H1 (cell line): Measurements from ENCODE around the gene PLA2G15. TPM values are rescaled to one million over a fixed set of nuclear protein-coding genes. Genes with fewer than 3 reads are reported as not detected.

Experiments used
- CTCF ChIA-PET: fragments of 300-600 bp; sonication (Branson Sonifier 250); formaldehyde crosslinking; loops from one replicate; lab custom pipeline; 2021; ENCODE audit not compliant: partially characterized antibody; lab: Charles Lee
- POLR2A ChIA-PET: fragments of 300-600 bp; sonication (Branson Sonifier 250); formaldehyde crosslinking; loops from one replicate; lab custom pipeline; 2021; ENCODE audit warnings: inconsistent platforms; ENCODE audit not compliant: partially characterized antibody; lab: Charles Lee
- DNase-seq, 2 experiments: peaks; one replicate each; pipeline versions ENCODE4 v3.0.0 to v3.0.0-alpha.2; 2010 to 2022; ENCODE audit warnings: low spot score in 2 of 2, low read depth in 1 of 2, mixed read lengths in 1 of 2
- FAIRE-seq: peaks from 2 replicates; lab custom pipeline; 2011; peaks lifted over from hg19 to GRCh38; lab: Jason Lieb, UNC
- H2AFZ ChIP-seq: 2 replicates; pipeline ENCODE4 v1.8.1; 2012; ENCODE audit warnings: low read length, inconsistent platforms
- H2AK5ac ChIP-seq: 2 replicates; pipeline ENCODE4 v1.6.1; 2013; ENCODE audit warnings: low read depth, low read length
- H2BK120ac ChIP-seq: replicated peaks from 2 replicates; pipeline ENCODE3; 2013; ENCODE audit warnings: low read depth, low read length, inconsistent platforms
- H2BK12ac ChIP-seq: 2 replicates; pipeline ENCODE4 v1.6.1; 2013; ENCODE audit warnings: low read depth, low read length
- H2BK15ac ChIP-seq: 2 replicates; pipeline ENCODE4 v1.6.1; 2013; ENCODE audit warnings: low read length
- H2BK20ac ChIP-seq: 2 replicates; pipeline ENCODE4 v1.6.1; 2013; ENCODE audit warnings: low read length
- H2BK5ac ChIP-seq: 2 replicates; pipeline ENCODE4 v1.6.1; 2013; ENCODE audit warnings: low read depth, low read length
- H3K14ac ChIP-seq: 2 replicates; pipeline ENCODE4 v1.6.1; 2013; ENCODE audit warnings: inconsistent platforms; ENCODE audit not compliant: insufficient read length
- H3K18ac ChIP-seq: 2 replicates; pipeline ENCODE4 v1.6.1; 2013; ENCODE audit warnings: low read length; ENCODE audit errors: extremely low read depth
- H3K23ac ChIP-seq: 2 replicates; pipeline ENCODE4 v1.6.1; 2013; ENCODE audit warnings: inconsistent platforms; ENCODE audit not compliant: insufficient read length
- H3K23me2 ChIP-seq: 2 replicates; pipeline ENCODE4 v1.6.1; 2013; ENCODE audit warnings: low read depth, low read length
- H3K27ac ChIP-seq: 2 replicates; pipeline ENCODE4 v1.6.1; 2011; ENCODE audit warnings: low read depth, low read length, inconsistent platforms
- H3K27me3 ChIP-seq, 4 experiments: replicated peaks in 1 of 4; 1 replicate in 1 of 4; 2 replicates in 3 of 4; pipeline versions ENCODE4 v1.6.1 to v1.8.1; 2011 to 2013; ENCODE audit warnings: low read length in 3 of 4, mild to moderate bottlenecking in 3 of 4, inconsistent platforms in 2 of 4, mixed read lengths in 2 of 4, moderate library complexity in 1 of 4; ENCODE audit not compliant: control insufficient read depth in 3 of 4, insufficient read depth in 3 of 4; ENCODE audit errors: extremely low read depth in 1 of 4
- H3K36me3 ChIP-seq, 4 experiments: 2 replicates each; pipeline versions ENCODE4 v1.6.1 to v1.8.1; 2011 to 2013; ENCODE audit warnings: mild to moderate bottlenecking in 4 of 4, low read length in 3 of 4, moderate library complexity in 2 of 4, control low read depth in 1 of 4, inconsistent platforms in 1 of 4; ENCODE audit not compliant: insufficient read depth in 4 of 4, control insufficient read depth in 2 of 4
- H3K4ac ChIP-seq: replicated peaks from 2 replicates; pipeline ENCODE3; 2013; ENCODE audit warnings: low read length, low read depth, mixed read lengths, inconsistent platforms; ENCODE audit not compliant: insufficient read length
- H3K4me1 ChIP-seq, 4 experiments: replicated peaks in 1 of 4; 1 replicate in 1 of 4; 2 replicates in 3 of 4; pipeline versions ENCODE4 v1.6.1 to v1.8.1; 2011 to 2013; ENCODE audit warnings: low read length in 3 of 4, inconsistent platforms in 2 of 4, mixed read lengths in 1 of 4; ENCODE audit not compliant: insufficient read depth in 4 of 4, control insufficient read depth in 3 of 4
- H3K4me2 ChIP-seq, 2 experiments: 2 replicates each; pipeline versions ENCODE4 v1.6.1 to v1.8.1; 2011 to 2013; ENCODE audit warnings: low read depth in 2 of 2, low read length in 2 of 2, control low read depth in 1 of 2, inconsistent platforms in 1 of 2, mild to moderate bottlenecking in 1 of 2; ENCODE audit not compliant: insufficient read depth in 1 of 2
- H3K4me3 ChIP-seq, 4 experiments: fragments of 200-600, 300-600 bp in 1 of 4; sonication (generic), shearing (Covaris generic), sonication (Bioruptor Twin) in 1 of 4; 2 replicates each; pipeline versions ENCODE4 v1.5.1 to v1.8.1; 2011 to 2016; ENCODE audit warnings: low read length in 4 of 4, low read depth in 3 of 4, control low read depth in 2 of 4, inconsistent platforms in 2 of 4, mild to moderate bottlenecking in 2 of 4, mixed read lengths in 1 of 4, moderate library complexity in 1 of 4; ENCODE audit not compliant: insufficient read depth in 2 of 4; ENCODE audit errors: extremely low read depth in 1 of 4
- H3K56ac ChIP-seq: replicated peaks from 2 replicates; pipeline ENCODE3; 2013; ENCODE audit warnings: low read depth, mild to moderate bottlenecking, mixed read lengths, low read length, inconsistent platforms; ENCODE audit not compliant: insufficient read length
- H3K79me1 ChIP-seq: 2 replicates; pipeline ENCODE4 v1.6.1; 2013; ENCODE audit warnings: low read depth, low read length, control low read depth
- H3K79me2 ChIP-seq, 2 experiments: 2 replicates each; pipeline versions ENCODE4 v1.6.1 to v1.8.1; 2012 to 2013; ENCODE audit warnings: low read length in 2 of 2, mild to moderate bottlenecking in 2 of 2, inconsistent platforms in 1 of 2; ENCODE audit not compliant: insufficient read depth in 2 of 2, control insufficient read depth in 1 of 2
- H3K9ac ChIP-seq, 4 experiments: replicated peaks in 1 of 4; 1 replicate in 1 of 4; 2 replicates in 3 of 4; pipeline versions ENCODE4 v1.6.1 to v1.8.1; 2011 to 2013; ENCODE audit warnings: low read depth in 3 of 4, low read length in 3 of 4, control low read depth in 2 of 4, mild to moderate bottlenecking in 2 of 4, moderate library complexity in 2 of 4, inconsistent platforms in 1 of 4; ENCODE audit errors: extremely low read depth in 1 of 4
- H3K9me3 ChIP-seq, 2 experiments: 2 replicates each; pipeline versions ENCODE4 v1.6.1 to v1.8.1; 2012 to 2013; ENCODE audit warnings: mild to moderate bottlenecking in 2 of 2, moderate library complexity in 2 of 2, control low read depth in 1 of 2, inconsistent platforms in 1 of 2, low read depth in 1 of 2, low read length in 1 of 2, mixed read lengths in 1 of 2; ENCODE audit not compliant: insufficient read depth in 2 of 2
- H4K20me1 ChIP-seq, 2 experiments: replicated peaks in 1 of 2; 2 replicates each; pipeline versions ENCODE3 to v1.8.1; 2011 to 2013; ENCODE audit warnings: inconsistent platforms in 2 of 2, low read length in 2 of 2, mild to moderate bottlenecking in 1 of 2; ENCODE audit not compliant: insufficient read depth in 2 of 2, control insufficient read depth in 1 of 2
- H4K5ac ChIP-seq: 2 replicates; pipeline ENCODE4 v1.6.1; 2013; ENCODE audit warnings: low read length, low read depth, mixed read lengths, inconsistent platforms; ENCODE audit not compliant: insufficient read length
- H4K8ac ChIP-seq: 2 replicates; pipeline ENCODE4 v1.8.0; 2013; ENCODE audit warnings: mild to moderate bottlenecking, moderate library complexity, low read length, inconsistent platforms; ENCODE audit not compliant: insufficient read depth; ENCODE audit errors: extremely low read depth
- H4K91ac ChIP-seq: replicated peaks from 2 replicates; pipeline ENCODE3; 2013; ENCODE audit warnings: low read length, mixed read lengths, inconsistent platforms; ENCODE audit not compliant: insufficient read length
- ASH2L ChIP-seq: fragments of 200-600, 300-600 bp; sonication (generic); IDR thresholded peaks from one replicate; pipeline ENCODE4 v1.7.1; 2017; ENCODE audit warnings: low read length
- BRCA1 ChIP-seq: IDR thresholded peaks from 2 replicates; pipeline ENCODE4 v1.6.1; 2012; ENCODE audit warnings: low read depth, low read length, improper control_type of control experiment
- CREB1 ChIP-seq: IDR thresholded peaks from 2 replicates; pipeline ENCODE4 v1.6.1; 2012; ENCODE audit warnings: inconsistent platforms
- EZH2 ChIP-seq: fragments of 200-600 bp; sonication (generic); IDR thresholded peaks from 2 replicates; pipeline ENCODE4 v1.7.1; 2012; ENCODE audit warnings: low read depth, mild to moderate bottlenecking, moderate library complexity, low read length, inconsistent platforms; ENCODE audit not compliant: severe bottlenecking
- JUN ChIP-seq: IDR thresholded peaks from 2 replicates; pipeline ENCODE4 v1.6.1; 2011; ENCODE audit warnings: low read depth, mild to moderate bottlenecking, improper control_type of control experiment, low read length
- JUND ChIP-seq: IDR thresholded peaks from 2 replicates; pipeline ENCODE4 v1.6.1; 2011; ENCODE audit warnings: mild to moderate bottlenecking, improper control_type of control experiment, low read length
- POLR2A ChIP-seq, 2 experiments: IDR thresholded peaks; 1 replicate in 1 of 2; 2 replicates in 1 of 2; pipeline ENCODE4 v1.6.1; 2011; ENCODE audit warnings: low read depth in 2 of 2, low read length in 2 of 2, mild to moderate bottlenecking in 2 of 2; ENCODE audit errors: control extremely low read depth in 1 of 2
- POU5F1 ChIP-seq: IDR thresholded peaks from 2 replicates; pipeline ENCODE4 v1.6.1; 2011; ENCODE audit warnings: low read depth, mild to moderate bottlenecking, low read length, moderate library complexity
- RAD21 ChIP-seq, 2 experiments: IDR thresholded peaks in 1 of 2; conservative IDR thresholded peaks in 1 of 2; 2 replicates each; pipeline ENCODE4 v1.6.1; 2011; ENCODE audit warnings: low read depth in 2 of 2, low read length in 2 of 2, improper control_type of control experiment in 1 of 2, inconsistent platforms in 1 of 2, mild to moderate bottlenecking in 1 of 2, moderate library complexity in 1 of 2
- SIX5 ChIP-seq: IDR thresholded peaks from 2 replicates; pipeline ENCODE4 v1.6.1; 2011; ENCODE audit warnings: mild to moderate bottlenecking, low read depth, low read length
- SP1 ChIP-seq: IDR thresholded peaks from 2 replicates; pipeline ENCODE4 v1.6.1; 2011; ENCODE audit warnings: low read depth, low read length
- SRF ChIP-seq: IDR thresholded peaks from 2 replicates; pipeline ENCODE4 v1.6.1; 2011; ENCODE audit warnings: mild to moderate bottlenecking, low read depth, low read length, moderate library complexity
- SUZ12 ChIP-seq: fragments of 200-600 bp; sonication (generic); IDR thresholded peaks from 2 replicates; pipeline ENCODE4 v1.6.1; 2012; ENCODE audit warnings: mild to moderate bottlenecking, inconsistent platforms, low read length, moderate library complexity, mixed read lengths
- TCF12 ChIP-seq: IDR thresholded peaks from 2 replicates; pipeline ENCODE4 v1.6.1; 2011; ENCODE audit warnings: low read depth, mild to moderate bottlenecking, low read length
- WGBS, 2 experiments: shearing (Covaris generic) in 1 of 2; methylation state at CpG; one replicate each; pipeline versions ENCODE4 v1.1.6 to v1.1.7; 2013 to 2015; ENCODE audit warnings: low lambda C conversion rate in 2 of 2, mixed read lengths in 2 of 2, inconsistent platforms in 1 of 2, low coverage in 1 of 2, missing lambda C conversion rate in 1 of 2; ENCODE audit not compliant: insufficient replicate concordance in 2 of 2, insufficient coverage in 1 of 2, insufficient read length in 1 of 2; ENCODE audit errors: extremely low coverage in 1 of 2, missing lambda C conversion rate in 1 of 2; 5-methylcytosine and 5-hydroxymethylcytosine counted together
- polyA plus RNA-seq, 7 experiments: library from polyadenylated mRNA; depleted of rRNA in 3 of 7; stranded (reverse) in 5 of 7; unstranded in 2 of 7; fragments of >200 nt in 5 of 7; fragments of 200-250 nt in 2 of 7; gene quantifications; 1 replicate in 5 of 7; 2 replicates in 1 of 7; 4 replicates in 1 of 7; pipeline versions ENCODE4 v1.2.1 to v1.2.3, GENCODE V29; 2011 to 2013; ENCODE audit warnings: missing spikeins in 2 of 7, mixed read lengths in 2 of 7
- total RNA-seq: library from RNA; stranded (reverse); fragmentation: NEBNext Ultra II Directional; extraction: Animal tissue kit (Norgen Biotek cat#: 25700); gene quantifications from 2 replicates; pipeline ENCODE4 v1.2.1, GENCODE V29; 2021

PLA2G15 gene
- total and polyA plus RNA-seq, 2 of the 8 experiments (the other 6 are each of a cell fraction or from before 2014, with no cell fraction given): 11.2 to 12.0 TPM

DNA sequence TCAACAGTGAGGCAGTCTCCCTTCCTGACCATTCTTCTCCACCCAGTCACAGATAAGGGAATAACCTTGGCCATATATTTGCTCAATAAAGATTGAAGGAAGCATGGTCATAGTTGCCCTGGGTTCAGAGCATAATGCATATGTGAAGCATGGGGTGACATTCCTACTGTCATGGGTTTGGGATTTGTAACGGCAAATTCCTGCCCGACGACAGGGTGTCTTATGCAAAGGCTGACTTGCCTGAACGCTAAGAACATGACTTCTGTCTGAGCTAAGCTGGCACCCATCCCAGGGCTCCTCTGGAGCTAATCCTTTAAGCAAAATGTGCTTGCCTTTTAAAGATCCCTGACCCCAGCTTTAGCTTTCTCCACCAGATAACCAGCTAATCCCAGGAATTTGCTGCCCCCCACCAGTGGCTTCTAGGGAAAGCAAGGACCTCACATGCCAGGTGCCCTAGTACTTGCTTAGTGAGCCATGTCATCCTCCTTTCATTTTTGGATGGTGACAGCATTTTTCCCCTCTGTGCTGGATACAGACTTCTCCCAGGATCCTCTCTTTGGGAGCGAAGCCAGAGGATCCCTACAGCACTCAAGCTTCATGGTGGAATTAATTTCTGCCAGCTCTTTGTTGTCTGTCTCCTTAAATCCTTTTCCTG is 53.9 kb downstream of the PLA2G15 start:
- Histone ChIP-seq H3K27me3 (no peaks in the 10 kb centered on the region), H3K4me2 (no peak overlapping the region), H4K8ac (no peak overlapping the region), H3K4me1 (no peaks in the 10 kb centered on the region), H4K91ac (no peak overlapping the region), H4K5ac (no peak overlapping the region), H3K79me2 (no peaks in the 10 kb centered on the region), H3K9me3 (no peaks in the 10 kb centered on the region), H3K23ac (no peak overlapping the region), H2BK12ac (no peak overlapping the region), H3K4me3 (no peak overlapping the region), H3K56ac (no peak overlapping the region), H3K4ac (no peak overlapping the region), H2BK5ac (no peak overlapping the region), H2BK15ac (no peak overlapping the region), H3K27ac (no peak overlapping the region), H3K23me2 (no peaks in the 10 kb centered on the region), H2AK5ac (no peak overlapping the region), H3K9ac (no peak overlapping the region), H2BK20ac (no peak overlapping the region), H2BK120ac (no peak overlapping the region), H3K14ac (no peak overlapping the region), H4K20me1 (peaks cover 1 to 2% of the 10 kb centered on the region in 2 experiments), H2AFZ (no peak overlapping the region), H3K36me3 (peaks cover 18 to 70% (median 53%) of the 10 kb centered on the region in 4 experiments), H3K79me1 (no peaks in the 10 kb centered on the region), H3K18ac (no peak overlapping the region)
- 91% methylated on average over 5 of the region's 5 CpGs; no CpG with 5 or more reads in 1 of the 2 experiments for WGBS, 2 experiments
- DNase-seq: no peak
- no peak for FAIRE-seq
- ChIA-PET CTCF (interaction anchor here (0.7 to 3.5 kb wide), 9 partner anchors 11 to 82 kb away, joined by 3 to 23 read pairs (median 4); partner anchors contain the start of genes PRMT7, SLC7A6 and SLC7A6OS), POLR2A (interaction anchor here (1.1 to 3.8 kb wide), 10 partner anchors 9 to 62 kb away, joined by 3 to 35 read pairs (median 5); partner anchors contain the start of genes PRMT7 and SLC7A6OS)
- TF ChIP-seq POU5F1 (no peak), CREB1 (no peak), JUN (no peak), TCF12 (no peak), ASH2L (no peak), SP1 (no peak), JUND (no peak), SIX5 (no peak), BRCA1 (no peak), POLR2A (IDR thresholded peaks at IDR 0.05; ENCODE audit: control extremely low read depth in 1 of 2, low read depth in 2 of 2, low read length in 2 of 2) (no peak), SUZ12 (no peak), RAD21 (IDR thresholded peaks at IDR 0.05 in 1 of 2, conservative IDR thresholded peaks at IDR 0.05 in 1 of 2; ENCODE audit: low read depth in 2 of 2, low read length in 2 of 2) (no peak), SRF (no peak), EZH2 (no peak)
